OCI-LY3 (cell line): ENCODE measurements around the gene CCKAR.

Experiments
- CTCF ChIP-seq: fragments of 200-600, 300-600 bp; sonication (generic); IDR thresholded peaks from 2 replicates; pipeline ENCODE4 v1.5.1; 2014; ENCODE audit warnings: antibody characterized with exemption, low read length, low read depth
- EZH2phosphoT487 ChIP-seq: fragments of 200-600 bp; shearing (Covaris generic); IDR thresholded peaks from 2 replicates; pipeline ENCODE4 v1.6.1; 2018; ENCODE audit warnings: antibody characterized with exemption, mixed run types, low read depth

- no peak for TF ChIP-seq CTCF
- no peak for TF ChIP-seq EZH2phosphoT487
These were observed 25.7 kb upstream of the CCKAR start for GRCh38 chr4:26515936-26516335.
